Keratinocyte (primary cell): ENCODE measurements around the gene NXN. TPM values are rescaled to one million over a fixed set of nuclear protein-coding genes. Genes with fewer than 3 reads are reported as not detected.
"Not testable (repeated sequence)": the region's sequence is repeated elsewhere in the genome, so short reads cannot be mapped to it uniquely, and the experiment has no call there.

ENCODE experiments used
- DNase-seq: peaks from one replicate; pipeline ENCODE4 v3.0.0-alpha.2; 2011; ENCODE audit warnings: low read depth, missing footprints, low spot score
- FAIRE-seq: peaks from 2 replicates; lab custom pipeline; 2011; peaks lifted over from hg19 to GRCh38; lab: Jason Lieb, UNC
- H2AFZ ChIP-seq: 2 replicates; pipeline ENCODE4 v1.6.0; 2012; ENCODE audit warnings: low read length, control low read depth, inconsistent platforms; ENCODE audit not compliant: control insufficient read depth
- H3K27ac ChIP-seq: 2 replicates; pipeline ENCODE4 v1.5.1; 2011; ENCODE audit warnings: low read length; ENCODE audit not compliant: control insufficient read depth, insufficient read depth
- H3K27me3 ChIP-seq: 3 replicates; pipeline ENCODE4 v1.6.0; 2011; ENCODE audit warnings: low read length; ENCODE audit not compliant: control insufficient read depth, insufficient read depth; ENCODE audit errors: extremely low read depth
- H3K36me3 ChIP-seq, 2 experiments: 2 replicates in 1 of 2; 3 replicates in 1 of 2; pipeline ENCODE4 v1.5.1; 2011; ENCODE audit warnings: low read length in 2 of 2, mild to moderate bottlenecking in 1 of 2; ENCODE audit not compliant: control insufficient read depth in 2 of 2, insufficient read depth in 2 of 2; ENCODE audit errors: extremely low read depth in 1 of 2
- H3K4me1 ChIP-seq: 3 replicates; pipeline ENCODE4 v1.5.1; 2011; ENCODE audit warnings: low read length; ENCODE audit not compliant: control insufficient read depth, insufficient read depth; ENCODE audit errors: extremely low read depth
- H3K4me2 ChIP-seq: 3 replicates; pipeline ENCODE4 v1.6.0; 2011; ENCODE audit warnings: low read depth, low read length; ENCODE audit not compliant: control insufficient read depth, insufficient read depth; ENCODE audit errors: extremely low read depth
- H3K4me3 ChIP-seq, 3 experiments: fragments of 200-600 bp in 1 of 3; sonication (generic) in 1 of 3; 2 replicates in 2 of 3; 3 replicates in 1 of 3; pipeline ENCODE4 v1.5.1; 2011 to 2016; ENCODE audit warnings: low read length in 3 of 3, mild to moderate bottlenecking in 3 of 3, control low read depth in 2 of 3, inconsistent platforms in 1 of 3, low read depth in 1 of 3, mixed read lengths in 1 of 3, mixed run types in 1 of 3, moderate library complexity in 1 of 3; ENCODE audit not compliant: control insufficient read depth in 2 of 3, insufficient read depth in 2 of 3; ENCODE audit errors: extremely low read depth in 1 of 3
- H3K79me2 ChIP-seq: 2 replicates; pipeline ENCODE4 v1.6.0; 2012; ENCODE audit warnings: low read length; ENCODE audit not compliant: control insufficient read depth, insufficient read depth
- H3K9ac ChIP-seq: 3 replicates; pipeline ENCODE4 v1.6.0; 2011; ENCODE audit warnings: low read length; ENCODE audit not compliant: control insufficient read depth, insufficient read depth; ENCODE audit errors: extremely low read depth
- H3K9me1 ChIP-seq: 3 replicates; pipeline ENCODE4 v1.6.0; 2011; ENCODE audit warnings: low read length; ENCODE audit not compliant: control insufficient read depth, insufficient read depth; ENCODE audit errors: extremely low read depth
- H3K9me3 ChIP-seq: 2 replicates; pipeline ENCODE4 v1.5.1; 2012; ENCODE audit warnings: low read depth, low read length; ENCODE audit not compliant: control insufficient read depth
- H4K20me1 ChIP-seq: 3 replicates; pipeline ENCODE4 v1.6.0; 2011; ENCODE audit warnings: low read length; ENCODE audit not compliant: control insufficient read depth, insufficient read depth; ENCODE audit errors: extremely low read depth
- EZH2 ChIP-seq: IDR thresholded peaks from one replicate; pipeline ENCODE4 v1.6.1; 2012; ENCODE audit warnings: inconsistent platforms, mild to moderate bottlenecking, low read length, moderate library complexity
- dilution Hi-C: fragments of 300-500 bp; cut with MboI; formaldehyde crosslinking; loops from one replicate; pipeline ENCODE4 v1.7.0; 2020; ENCODE audit warnings: low sequenced_read_pairs; ENCODE audit not compliant: extremely low pct_ligation_motif_present
- polyA plus RNA-seq, 5 experiments: library from polyadenylated mRNA; depleted of rRNA in 3 of 5; stranded (reverse) in 3 of 5; stranded (forward) in 1 of 5; unstranded in 1 of 5; fragments of >200 nt; gene quantifications; 1 replicate in 1 of 5; 2 replicates in 3 of 5; 3 replicates in 1 of 5; pipeline versions ENCODE4 v1.2.1 to v1.2.3, GENCODE V29; 2011 to 2012; ENCODE audit warnings: missing spikeins in 2 of 5, low read depth in 1 of 5, low replicate concordance in 1 of 5
- TF ChIP-seq, protein P1 (sequence below), 3 experiments: IDR thresholded peaks in 1 of 3; conservative IDR thresholded peaks in 1 of 3; optimal IDR thresholded peaks in 1 of 3; 2 replicates in 2 of 3; 3 replicates in 1 of 3; pipeline versions ENCODE3 to v1.5.1; 2011; ENCODE audit warnings: low read length in 3 of 3, mild to moderate bottlenecking in 3 of 3, moderate library complexity in 2 of 3, control low read depth in 1 of 3, inconsistent platforms in 1 of 3; ENCODE audit not compliant: insufficient read depth in 2 of 3; ENCODE audit errors: extremely low read depth in 1 of 3

The NXN gene
- polyA plus RNA-seq, 1 donor (not counting 4 experiments of a cell fraction or from before 2014, with no cell fraction given), result 94.4 TPM

DNA sequence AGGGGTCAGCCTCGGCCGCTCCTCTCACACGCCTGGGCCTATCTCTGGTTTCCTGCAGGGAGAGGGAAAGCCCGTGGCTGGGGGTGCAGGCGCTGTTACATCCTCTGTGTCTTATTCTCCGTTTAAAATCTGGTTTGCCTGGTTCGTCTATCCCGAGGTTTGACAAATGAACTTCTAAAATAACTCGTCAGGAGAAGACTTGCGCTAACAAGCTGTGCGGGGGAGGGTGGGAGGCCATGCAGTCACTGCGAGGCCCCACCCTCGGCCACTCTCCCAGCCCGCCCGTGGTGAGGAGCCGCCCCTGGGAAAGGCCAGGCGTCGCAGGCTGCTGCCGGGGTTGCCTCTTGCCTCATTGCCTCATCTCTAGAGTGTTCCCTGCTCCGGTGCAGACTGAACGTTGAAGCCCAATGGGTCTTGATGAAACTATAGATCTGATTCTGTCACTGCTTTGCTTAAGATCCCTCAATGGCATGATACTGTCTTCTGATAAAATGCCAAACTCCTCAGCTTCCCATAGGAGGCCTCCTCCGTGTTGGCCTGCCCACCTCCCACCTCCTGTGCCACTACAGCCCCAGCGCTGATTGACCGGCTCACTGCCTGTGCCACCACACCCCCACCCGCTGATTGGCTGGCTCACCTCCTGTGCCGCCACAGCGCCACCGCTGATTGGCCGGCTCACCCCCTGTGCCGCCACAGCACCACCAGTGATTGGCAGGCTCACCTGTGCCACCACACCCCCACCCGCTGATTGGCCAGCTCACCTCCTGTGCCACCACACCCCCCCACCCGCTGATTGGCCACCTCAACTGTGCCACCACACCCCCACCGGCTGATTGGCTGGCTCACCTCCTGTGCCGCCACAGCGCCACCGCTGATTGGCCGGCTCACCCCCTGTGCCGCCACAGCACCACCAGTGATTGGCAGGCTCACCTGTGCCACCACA lies 189.4 kb downstream of the NXN start:
- FAIRE-seq, result peak; percentile 89
- H2AFZ ChIP-seq, H4K20me1 ChIP-seq, H3K9me3 ChIP-seq, H3K9me1 ChIP-seq, H3K27me3 ChIP-seq: not testable (repeated sequence)
- H3K4me3 ChIP-seq, result peak overlapping the region in 2 of 3 experiments; percentile 28 to 65
- peak overlapping the region; percentile 74 for H3K9ac ChIP-seq
- H3K4me2 ChIP-seq, result peak overlapping the region; percentile 86
- DNase-seq, result peak; percentile 56
- dilution Hi-C loops, result loop anchor here (25.0 kb wide), 1 partner anchor 197 kb away; the partner anchor contains the start of genes NXN and TIMM22
- H3K36me3 ChIP-seq, result peaks cover 4 to 16% of the 10 kb centered on the region in 2 experiments
- peak overlapping the region; percentile 92 for H3K27ac ChIP-seq
- peaks cover 42% of the 10 kb centered on the region for H3K4me1 ChIP-seq
- peaks cover 12% of the 10 kb centered on the region for H3K79me2 ChIP-seq

DNA sequence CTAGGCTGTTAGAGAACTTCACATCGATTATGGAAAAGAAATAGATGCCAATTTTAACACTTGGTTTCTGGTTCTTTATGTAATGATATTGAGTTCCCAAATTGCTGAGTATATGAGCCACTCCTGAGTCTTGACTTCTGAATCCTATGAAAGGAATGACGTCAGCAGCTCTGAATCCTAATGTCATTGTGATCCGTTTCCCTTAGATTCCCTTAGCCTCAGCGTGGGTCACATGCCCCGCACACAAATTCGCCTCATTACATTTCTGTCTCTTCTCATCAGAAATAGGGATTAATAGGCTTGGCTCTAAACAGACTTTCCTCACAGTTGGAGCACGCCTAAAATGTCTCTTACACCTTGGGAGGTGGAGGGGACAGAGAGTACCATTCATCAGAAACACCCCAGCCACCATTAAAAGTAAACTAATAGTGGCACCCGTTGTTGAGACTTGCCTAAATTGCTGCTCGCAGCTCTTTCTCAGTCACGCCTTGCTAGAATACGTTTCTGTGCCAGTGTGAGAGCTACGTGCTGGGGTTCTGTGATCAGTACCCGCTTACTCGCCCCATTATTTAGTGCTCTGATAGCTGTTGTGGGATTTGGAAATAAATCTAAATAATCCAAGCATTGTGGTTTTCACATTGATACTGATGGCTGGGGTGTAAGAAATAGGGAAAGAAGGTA lies 190.3 kb downstream of the NXN start:
- H3K27me3 ChIP-seq, result no peaks in the 10 kb centered on the region
- peak overlapping the region; percentile 92 for H3K27ac ChIP-seq
- peaks cover 20% of the 10 kb centered on the region for H3K79me2 ChIP-seq
- H2AFZ ChIP-seq, result no peak overlapping the region
- H3K9me1 ChIP-seq, result no peaks in the 10 kb centered on the region
- peak overlapping the region in 2 of 3 experiments; percentile 34 to 36 for H3K4me3 ChIP-seq
- peak; percentile 23 for DNase-seq
- H4K20me1 ChIP-seq, result no peaks in the 10 kb centered on the region
- TF ChIP-seq, protein P1, sequence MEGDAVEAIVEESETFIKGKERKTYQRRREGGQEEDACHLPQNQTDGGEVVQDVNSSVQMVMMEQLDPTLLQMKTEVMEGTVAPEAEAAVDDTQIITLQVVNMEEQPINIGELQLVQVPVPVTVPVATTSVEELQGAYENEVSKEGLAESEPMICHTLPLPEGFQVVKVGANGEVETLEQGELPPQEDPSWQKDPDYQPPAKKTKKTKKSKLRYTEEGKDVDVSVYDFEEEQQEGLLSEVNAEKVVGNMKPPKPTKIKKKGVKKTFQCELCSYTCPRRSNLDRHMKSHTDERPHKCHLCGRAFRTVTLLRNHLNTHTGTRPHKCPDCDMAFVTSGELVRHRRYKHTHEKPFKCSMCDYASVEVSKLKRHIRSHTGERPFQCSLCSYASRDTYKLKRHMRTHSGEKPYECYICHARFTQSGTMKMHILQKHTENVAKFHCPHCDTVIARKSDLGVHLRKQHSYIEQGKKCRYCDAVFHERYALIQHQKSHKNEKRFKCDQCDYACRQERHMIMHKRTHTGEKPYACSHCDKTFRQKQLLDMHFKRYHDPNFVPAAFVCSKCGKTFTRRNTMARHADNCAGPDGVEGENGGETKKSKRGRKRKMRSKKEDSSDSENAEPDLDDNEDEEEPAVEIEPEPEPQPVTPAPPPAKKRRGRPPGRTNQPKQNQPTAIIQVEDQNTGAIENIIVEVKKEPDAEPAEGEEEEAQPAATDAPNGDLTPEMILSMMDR (optimal IDR thresholded peaks at IDR 0.05 in 1 of 3, IDR thresholded peaks at IDR 0.05 in 1 of 3, conservative IDR thresholded peaks at IDR 0.05 in 1 of 3; ENCODE audit: extremely low read depth in 1 of 3, insufficient read depth in 2 of 3, low read length in 3 of 3), result no peak
- TF ChIP-seq EZH2, result no peak
- H3K36me3 ChIP-seq, result peaks cover 5 to 21% of the 10 kb centered on the region in 2 experiments
- dilution Hi-C loops, result loop anchor here (25.0 kb wide), 1 partner anchor 198 kb away; the partner anchor contains the start of genes NXN and TIMM22
- peak; percentile 84 for FAIRE-seq
- peaks cover 38% of the 10 kb centered on the region for H3K4me1 ChIP-seq
- peak overlapping the region; percentile 74 for H3K9ac ChIP-seq
- H3K4me2 ChIP-seq, result peak overlapping the region; percentile 86
- H3K9me3 ChIP-seq, result no peaks in the 10 kb centered on the region
